GM19099 (cell line): Measurements from ENCODE around the gene HAUS7.

Experiments used
- POLR2A ChIP-seq: IDR thresholded peaks from 3 replicates; pipeline ENCODE4 v1.6.1; 2011; ENCODE audit warnings: low read depth; ENCODE audit not compliant: insufficient read length; ENCODE audit errors: extremely low read depth

HAUS7 gene

DNA sequence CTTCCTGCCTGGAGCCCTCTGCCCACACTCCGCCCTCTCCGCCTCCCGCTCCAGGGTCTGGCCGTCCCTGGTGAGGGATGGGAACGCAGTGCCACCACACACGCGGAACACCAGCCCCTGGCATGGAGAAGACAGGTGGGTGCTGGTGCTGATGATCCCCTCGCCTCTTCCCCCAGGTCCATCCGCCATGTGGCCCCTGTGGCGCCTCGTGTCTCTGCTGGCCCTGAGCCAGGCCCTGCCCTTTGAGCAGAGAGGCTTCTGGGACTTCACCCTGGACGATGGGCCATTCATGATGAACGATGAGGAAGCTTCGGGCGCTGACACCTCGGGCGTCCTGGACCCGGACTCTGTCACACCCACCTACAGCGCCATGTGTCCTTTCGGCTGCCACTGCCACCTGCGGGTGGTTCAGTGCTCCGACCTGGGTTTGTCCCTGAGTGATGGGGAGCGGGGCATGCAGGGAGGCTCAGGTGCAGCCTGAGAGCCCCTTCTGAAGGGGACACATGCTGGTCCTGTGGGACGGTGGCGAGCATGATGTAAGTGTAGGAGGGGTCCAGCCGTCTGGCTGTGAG lies 34.2 kb upstream of the HAUS7 start:
- TF ChIP-seq POLR2A: no peak

DNA sequence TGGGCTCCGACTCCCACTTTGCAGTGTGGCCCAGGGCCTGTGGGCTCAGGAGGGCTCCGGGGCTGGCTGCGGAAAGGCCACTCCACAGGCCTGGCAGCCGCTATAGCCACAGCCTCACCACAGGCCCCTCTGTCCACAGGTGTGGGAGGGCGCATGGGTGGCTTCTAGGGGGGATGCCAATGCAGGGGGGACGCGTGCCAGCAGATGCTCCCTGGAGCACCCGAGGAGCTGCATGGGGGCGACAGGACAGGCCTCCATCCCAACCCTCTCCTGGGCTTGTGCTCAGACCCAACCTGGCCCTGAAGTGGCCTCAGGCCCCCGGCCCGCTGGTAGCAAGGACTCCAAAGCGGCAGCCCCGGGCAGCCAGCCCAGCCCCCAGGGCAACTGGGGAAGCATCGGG lies 32.4 kb upstream of the HAUS7 start:
- TF ChIP-seq POLR2A: no peak

DNA sequence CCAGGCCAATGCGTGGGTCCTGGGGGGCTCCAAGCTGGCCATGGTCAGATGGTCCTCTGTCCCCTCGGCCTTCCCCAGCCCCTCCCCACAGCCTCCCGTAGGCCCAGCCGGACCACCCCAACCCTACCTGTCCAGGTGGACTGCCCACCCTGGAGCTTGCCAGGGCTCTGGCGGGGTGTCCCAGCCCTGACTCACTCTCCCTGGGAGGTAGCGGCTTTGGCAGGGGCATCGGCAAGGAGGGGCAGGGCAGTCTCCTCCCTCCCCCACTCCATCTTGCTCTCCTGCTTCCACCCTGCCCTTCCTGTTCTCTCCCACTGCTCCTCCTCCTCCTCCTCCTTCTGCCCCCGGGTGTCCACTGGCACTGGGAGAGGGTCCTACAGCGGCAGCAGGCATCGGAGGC lies 31.8 kb upstream of the HAUS7 start:
- no peak for TF ChIP-seq POLR2A

DNA sequence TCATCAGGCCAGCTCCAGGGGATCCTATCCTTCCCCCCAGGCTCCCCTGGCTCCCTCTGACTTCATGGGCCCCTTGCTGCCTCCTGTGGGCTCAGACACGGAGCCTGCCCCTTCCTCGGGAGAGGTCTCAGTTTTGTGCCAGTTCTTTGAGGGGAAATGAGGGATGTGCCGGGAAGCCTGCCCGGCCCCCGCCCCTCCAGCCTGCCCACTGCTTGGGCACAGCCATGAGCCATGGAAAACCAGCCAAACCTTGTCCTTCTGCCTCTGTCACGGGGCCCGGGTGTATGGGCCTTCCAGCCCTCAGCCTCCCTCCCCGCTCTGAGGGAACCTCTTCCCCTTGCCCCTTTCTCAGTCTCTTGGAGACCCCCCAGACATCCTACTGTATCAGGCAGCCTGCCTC lies 31.2 kb upstream of the HAUS7 start:
- no peak for TF ChIP-seq POLR2A

DNA sequence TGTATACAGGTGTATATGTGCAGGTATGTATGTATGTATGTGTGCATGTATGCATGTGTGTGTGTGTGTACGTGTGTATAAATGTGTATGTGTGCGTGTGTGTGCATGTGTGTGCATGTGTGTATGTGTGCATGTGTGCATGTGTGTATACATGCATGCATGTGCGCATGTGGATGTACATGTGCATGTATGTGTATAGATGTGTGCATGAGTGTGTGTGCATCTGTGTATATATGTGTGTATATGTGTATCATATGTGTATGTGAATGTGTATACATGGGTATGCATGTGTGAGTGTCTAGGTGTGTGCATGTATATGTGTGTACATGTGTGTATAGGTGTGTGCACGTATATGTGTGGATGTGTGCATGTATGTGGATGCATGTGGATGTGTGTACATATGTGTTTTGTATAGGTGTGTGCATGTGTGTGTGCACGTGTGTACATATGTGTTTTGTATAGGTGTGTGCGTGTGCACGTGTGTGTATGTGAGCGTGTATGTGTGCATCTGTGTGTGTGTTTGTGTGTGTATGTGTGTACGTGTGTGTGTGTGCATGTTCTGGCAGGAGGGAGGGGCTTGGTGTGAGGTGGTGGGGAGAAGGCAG lies 30.4 kb upstream of the HAUS7 start:
- TF ChIP-seq POLR2A: no peak

DNA sequence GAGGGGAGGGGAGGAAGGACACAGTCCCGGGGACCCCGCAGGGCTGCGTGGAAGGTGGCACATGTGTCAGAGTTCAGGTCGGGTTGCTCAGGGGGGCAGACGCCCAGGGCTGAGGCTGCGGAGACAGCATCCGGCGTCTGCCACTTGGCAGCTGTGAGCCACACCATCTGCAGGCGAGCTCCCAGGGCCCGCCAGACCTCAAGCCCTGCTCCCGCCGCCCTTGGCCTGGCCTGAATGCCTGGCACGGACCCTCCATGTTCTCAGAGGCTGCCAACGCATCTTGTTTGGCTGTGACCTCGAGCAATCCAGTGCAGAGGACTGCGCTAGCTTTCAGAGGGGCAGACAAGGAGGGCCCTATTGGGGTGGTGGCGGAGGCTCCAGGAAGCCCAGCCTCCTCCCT lies 29.5 kb upstream of the HAUS7 start:
- TF ChIP-seq POLR2A: no peak

DNA sequence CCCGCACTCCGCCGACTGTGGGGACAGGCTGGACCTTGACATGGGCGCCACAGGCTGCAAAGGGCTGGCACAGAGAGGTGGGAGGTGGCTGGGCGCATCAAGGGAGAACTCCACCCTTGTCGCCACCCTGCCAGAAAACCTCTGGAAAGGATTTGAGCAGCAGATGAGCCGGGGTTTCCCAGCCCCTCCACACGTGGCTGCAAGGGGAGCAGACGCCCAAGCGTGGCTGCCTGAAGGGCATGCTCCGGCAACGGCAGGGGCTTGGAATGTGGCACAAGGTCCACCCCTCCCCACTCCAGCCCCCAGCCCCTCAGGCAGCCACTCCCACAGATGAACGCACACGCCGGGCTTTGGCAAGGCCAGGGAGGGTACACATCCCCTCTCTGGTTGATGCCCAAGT lies 29.0 kb upstream of the HAUS7 start:
- no peak for TF ChIP-seq POLR2A

DNA sequence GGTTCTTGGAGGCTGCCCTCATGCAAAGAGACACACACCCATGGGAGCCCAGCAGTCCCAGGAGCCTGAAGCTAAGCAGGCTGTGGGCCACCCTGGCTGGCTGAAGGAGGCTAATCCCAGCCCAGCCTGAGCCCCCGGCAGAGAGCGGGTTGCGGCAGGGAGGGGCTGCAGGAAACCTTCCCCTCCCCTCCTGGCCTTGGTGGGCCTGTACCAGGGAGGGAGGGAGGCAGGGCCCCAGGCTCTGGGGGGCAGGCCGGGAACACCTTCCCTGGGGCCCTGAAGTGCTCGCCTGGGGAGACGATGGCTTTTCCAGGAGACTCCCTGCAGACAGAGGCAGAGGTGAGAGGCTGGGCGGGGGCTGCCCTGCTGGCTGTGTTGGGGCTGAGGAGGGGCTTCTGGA lies 28.1 kb upstream of the HAUS7 start:
- TF ChIP-seq POLR2A: no peak

DNA sequence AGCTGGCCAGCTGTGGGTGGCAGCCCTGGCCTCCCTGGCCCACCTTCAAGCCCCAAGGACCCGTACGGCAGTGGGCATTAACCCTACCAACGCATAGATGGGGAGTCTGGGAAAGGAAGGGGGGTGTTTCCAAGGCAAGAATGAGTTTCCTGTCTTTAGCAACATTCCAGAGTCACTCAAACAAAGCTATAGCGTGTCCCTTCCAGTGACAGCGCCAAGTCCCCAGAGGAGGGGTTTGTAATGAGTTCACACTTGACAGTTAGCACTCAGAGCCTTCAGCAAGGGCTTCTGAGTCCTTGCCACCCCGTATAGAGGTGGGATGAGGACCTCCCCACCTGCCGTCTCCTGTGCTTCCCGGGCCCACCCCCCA lies 26.2 kb upstream of the HAUS7 start:
- TF ChIP-seq POLR2A: no peak

DNA sequence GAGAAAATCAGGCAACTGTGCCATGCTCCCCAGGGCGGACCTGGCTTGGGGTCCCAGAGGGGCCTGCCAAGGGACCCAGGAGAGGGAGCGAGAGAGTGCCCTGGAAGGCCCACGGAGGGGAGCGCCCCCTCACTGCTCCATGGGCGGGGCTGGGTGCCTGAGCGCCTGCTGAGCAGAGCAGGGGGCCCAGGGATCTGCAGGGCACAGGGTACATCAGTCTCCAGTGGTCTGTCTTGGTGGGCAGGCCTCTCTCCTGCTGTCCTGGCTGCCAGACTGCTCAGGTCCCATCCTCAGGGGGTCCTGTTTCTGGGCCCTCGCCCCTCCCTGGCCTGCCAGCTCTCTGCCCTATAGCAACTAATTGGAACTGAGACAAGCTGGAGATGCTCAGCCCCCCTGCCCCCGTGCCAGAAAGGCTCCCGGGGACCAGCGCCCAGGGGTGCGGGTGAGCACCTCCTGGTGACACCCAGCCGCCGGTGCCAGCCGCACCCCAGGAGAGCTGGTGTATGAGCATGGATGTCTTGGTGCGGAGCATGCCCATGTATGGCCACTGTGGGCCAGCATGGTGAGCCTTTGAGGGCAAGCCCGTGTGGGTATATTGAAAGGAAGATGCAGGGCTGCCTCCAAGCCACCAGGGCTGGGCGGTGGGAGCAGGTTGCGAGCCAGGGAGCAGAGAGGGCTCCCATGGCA lies 25.7 kb upstream of the HAUS7 start:
- no peak for TF ChIP-seq POLR2A

DNA sequence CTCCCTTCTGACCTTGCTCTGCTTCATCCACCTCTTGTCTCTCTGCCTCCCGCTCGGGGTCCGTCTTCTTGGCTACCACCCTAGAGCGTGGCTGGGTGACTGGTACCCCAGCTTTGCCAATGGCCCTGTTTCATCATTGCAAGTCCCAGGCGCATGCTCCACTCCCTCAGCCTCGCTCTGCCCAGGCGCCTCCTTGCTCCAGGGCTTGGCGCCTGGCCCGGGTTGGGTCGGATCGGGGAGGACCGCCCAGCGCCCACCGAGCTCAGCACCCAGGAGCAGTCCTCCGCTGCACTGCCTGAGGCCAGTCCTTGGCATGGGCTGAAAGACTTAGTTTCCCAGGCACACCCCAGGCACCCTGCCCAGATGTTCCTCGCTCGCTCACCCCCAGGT lies 25.0 kb upstream of the HAUS7 start:
- TF ChIP-seq POLR2A: no peak

DNA sequence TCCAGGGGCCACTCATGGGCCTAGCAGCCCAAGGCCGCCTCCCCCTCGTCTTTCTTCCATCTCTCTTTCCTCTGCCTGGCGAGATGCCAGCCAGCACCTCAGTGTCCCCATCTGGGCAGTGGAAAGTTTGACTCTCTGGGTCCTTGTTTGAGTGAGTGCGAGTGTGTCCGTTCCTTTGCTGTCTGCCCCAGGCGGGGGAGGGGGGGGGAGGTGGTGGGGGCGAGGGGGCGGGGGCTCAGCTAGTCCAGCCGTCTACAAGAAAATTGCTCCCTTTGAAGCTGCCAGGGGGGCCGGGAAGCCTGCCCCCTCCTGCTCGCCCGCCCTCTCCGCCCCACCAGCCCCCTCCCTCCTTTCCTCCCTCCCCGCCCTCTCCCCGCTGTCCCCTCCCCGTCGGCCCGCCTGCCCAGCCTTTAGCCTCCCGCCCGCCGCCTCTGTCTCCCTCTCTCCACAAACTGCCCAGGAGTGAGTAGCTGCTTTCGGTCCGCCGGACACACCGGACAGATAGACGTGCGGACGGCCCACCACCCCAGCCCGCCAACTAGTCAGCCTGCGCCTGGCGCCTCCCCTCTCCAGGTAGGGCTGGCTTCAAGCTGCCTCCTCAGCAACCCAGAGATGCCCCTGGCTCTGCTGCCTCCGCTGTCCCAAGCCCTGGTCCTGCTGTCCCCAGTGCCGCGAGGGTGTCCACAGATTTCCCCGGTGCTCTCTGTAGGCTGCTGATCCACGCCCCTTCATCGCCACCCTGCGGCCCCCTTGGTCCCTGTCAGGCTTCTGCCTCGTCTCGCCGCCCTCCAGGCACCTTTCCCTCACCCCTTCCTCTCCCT lies 24.4 kb upstream of the HAUS7 start, which contains the start of gene BGN:
Gene BGN (plus strand): TSS at position 440 of the 821 bp plus-strand sequence. CDS start 9,652 bp downstream, outside the sequence.
- no peak for TF ChIP-seq POLR2A

DNA sequence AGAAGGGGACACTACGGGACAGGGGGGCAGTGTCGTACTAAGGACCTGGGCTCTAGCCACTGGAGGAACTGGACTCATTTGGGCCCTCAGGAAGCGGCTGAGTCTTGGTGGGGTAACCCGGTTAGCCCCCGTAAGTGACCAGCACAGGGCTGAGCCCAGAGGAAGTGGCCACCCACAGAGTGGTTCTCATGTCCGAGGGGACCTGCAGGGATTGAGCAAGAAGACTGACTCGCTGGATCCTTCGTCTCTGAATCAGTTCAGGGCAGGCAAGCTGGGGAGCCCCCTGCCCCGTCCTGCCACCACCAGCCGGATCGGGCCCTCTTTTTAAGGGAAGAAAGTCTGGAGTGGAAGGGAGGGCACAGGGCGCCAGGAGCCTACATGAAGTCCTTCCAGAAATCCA lies 23.7 kb upstream of the HAUS7 start:
- no peak for TF ChIP-seq POLR2A

DNA sequence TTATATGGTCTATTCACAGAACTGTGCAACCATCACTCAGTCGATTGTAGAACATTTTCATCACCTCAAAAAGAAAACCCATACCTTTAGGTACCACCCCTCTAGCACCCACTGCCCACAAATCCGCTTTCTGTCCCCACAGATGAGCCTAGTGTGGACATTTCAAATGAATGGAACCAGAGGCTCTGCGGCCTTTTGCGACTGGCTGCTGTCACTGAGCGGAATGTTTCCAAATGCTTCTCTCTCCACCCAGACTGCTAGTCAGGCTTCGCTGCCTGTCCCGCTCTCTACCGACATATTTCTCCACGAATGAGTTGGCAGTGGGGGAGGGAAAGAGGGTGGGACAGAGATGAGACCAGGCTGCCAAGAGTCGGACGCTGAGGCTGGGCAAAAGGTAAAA lies 22.7 kb upstream of the HAUS7 start:
- TF ChIP-seq POLR2A: no peak

DNA sequence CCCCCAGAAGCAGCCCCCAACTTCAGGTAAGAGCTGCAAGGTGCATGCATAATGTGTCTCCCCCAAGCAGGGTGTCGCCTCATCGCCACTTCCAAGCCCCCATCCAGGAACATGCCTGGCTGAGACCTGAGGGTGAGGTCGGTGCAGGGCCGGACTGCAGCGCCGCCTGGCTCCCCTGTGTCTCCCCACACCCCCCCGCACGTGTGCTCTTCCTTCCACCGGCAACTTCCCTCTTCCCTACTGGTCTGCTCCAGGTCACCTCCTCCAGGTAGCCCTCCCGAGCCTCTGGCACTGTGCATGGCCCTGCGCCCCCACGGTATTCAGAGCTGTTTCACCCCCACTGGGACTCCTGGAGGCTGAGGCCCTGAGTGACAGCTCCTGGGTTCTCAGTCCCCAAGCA lies 22.2 kb upstream of the HAUS7 start:
- no peak for TF ChIP-seq POLR2A

DNA sequence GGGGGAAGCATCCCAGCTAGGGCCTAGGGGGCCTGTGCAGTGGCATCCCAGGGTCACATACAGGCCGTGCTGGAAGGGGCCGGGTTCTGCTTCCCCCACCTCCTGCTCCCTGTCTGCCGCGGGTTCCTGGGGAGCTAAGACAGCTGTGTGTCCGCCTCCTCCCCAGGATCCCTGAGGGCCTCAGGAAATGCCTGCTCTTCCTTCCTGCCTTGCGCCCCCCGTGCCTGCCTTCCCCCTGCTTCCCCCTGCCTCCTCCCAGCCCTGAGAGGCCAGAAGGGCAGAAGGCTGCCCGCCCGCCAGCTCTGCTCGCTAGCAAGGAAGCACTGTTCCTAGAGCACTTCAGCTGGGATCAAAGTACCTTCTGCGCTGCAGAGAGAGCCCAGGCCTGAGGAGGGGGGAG lies 21.5 kb upstream of the HAUS7 start:
- TF ChIP-seq POLR2A: no peak
